ENCODE results near the gene KIAA1549. TPM values are rescaled to one million over a fixed set of nuclear protein-coding genes. Genes with fewer than 3 reads are reported as not detected.

Gene KIAA1549
- total and polyA plus RNA-seq, 2 of the 4 experiments (the other 2 are of a cell fraction) = 1.3 to 3.3 TPM

GRCh38 chr7:138866353-138866752 lies 114.8 kb downstream of the KIAA1549 start:
- Histone ChIP-seq H3K27me3 (ENCODE audit: control insufficient read depth, insufficient read depth, low read length) (no peaks in the 10 kb centered on the region), H3K23ac (ENCODE audit: low read depth, low read length) (no peak overlapping the region), H2BK20ac (ENCODE audit: low read depth, low read length) (no peak overlapping the region), H3K9ac (ENCODE audit: low read depth, low read length) (no peak overlapping the region), H4K20me1 (ENCODE audit: insufficient read depth, low read length) (no peaks in the 10 kb centered on the region), H3K9me3 (ENCODE audit: control insufficient read depth, insufficient read depth, low read length) (no peaks in the 10 kb centered on the region), H2AFZ (replicated peaks; ENCODE audit: low read length, poor library complexity) (no peak overlapping the region), H3K56ac (ENCODE audit: extremely low read depth, insufficient read depth, low read length) (no peak overlapping the region), H3K4ac (ENCODE audit: low read depth, low read length) (no peak overlapping the region), H2BK15ac (ENCODE audit: low read depth, low read length) (no peak overlapping the region), H2BK120ac (ENCODE audit: low read depth, low read length) (no peak overlapping the region), H3K9me1 (ENCODE audit: insufficient read depth, low read length) (no peaks in the 10 kb centered on the region), H4K91ac (ENCODE audit: insufficient read depth, low read depth, low read length) (no peak overlapping the region), H2AK5ac (ENCODE audit: low read depth, low read length) (no peak overlapping the region), H4K8ac (ENCODE audit: low read depth in 2 of 2, low read length in 2 of 2) (no peak overlapping the region), H3K14ac (replicated peaks; ENCODE audit: low read depth, low read length) (no peak overlapping the region), H2BK5ac (ENCODE audit: low read depth, low read length, poor library complexity, severe bottlenecking) (no peak overlapping the region), H3K4me1 (ENCODE audit: control insufficient read depth, insufficient read depth, low read length) (no peaks in the 10 kb centered on the region), H3K79me1 (ENCODE audit: low read depth in 1 of 2, low read length in 2 of 2) (no peaks in the 10 kb centered on the region), H2AK9ac (replicated peaks; ENCODE audit: low read depth, low read length, poor library complexity) (no peak overlapping the region), H3K18ac (ENCODE audit: low read depth, low read length) (no peak overlapping the region), H3K4me2 (ENCODE audit: low read depth, low read length) (no peak overlapping the region), H3K4me3 (ENCODE audit: insufficient read depth, low read depth, low read length) (no peak overlapping the region), H4K5ac (ENCODE audit: low read depth, low read length) (no peak overlapping the region), H3K36me3 (ENCODE audit: control insufficient read depth, insufficient read depth, low read length) (peaks cover 15% of the 10 kb centered on the region), H3K27ac (ENCODE audit: insufficient read depth, low read length) (no peak overlapping the region)
- POLR2A ChIA-PET (ENCODE audit: unreplicated experiment) = no interaction called here
- intact Hi-C loops (cut with micrococcal nuclease) = no loop called here
- ATAC-seq (ENCODE audit: low read depth) (no peak), DNase-seq (no peak)
- BruUV-seq (replicated peaks) = no TSS peak
- CTCF ChIA-PET = no interaction called here
- 100% methylated on average over 3 of the region's 9 CpGs; no CpG with 5 or more reads in 1 of the 2 experiments for WGBS, 2 experiments (ENCODE audit: extremely low coverage in 2 of 2, insufficient read length in 1 of 2)
- in situ Hi-C loops (cut with MboI; ENCODE audit: low sequenced_read_pairs) = no loop called here
- dilution Hi-C loops (cut with HindIII; ENCODE audit: low sequenced_read_pairs, unreplicated experiment) = no loop called here
- TF ChIP-seq RCOR1 (IDR thresholded peaks at IDR 0.05; ENCODE audit: insufficient replicate concordance, low read length) = no peak
- no peak for TF ChIP-seq CHD1 (IDR thresholded peaks at IDR 0.05; ENCODE audit: low read depth, low read length)
- TF ChIP-seq MAZ (IDR thresholded peaks at IDR 0.05; ENCODE audit: borderline replicate concordance, low read depth, low read length) = no peak
- TF ChIP-seq, protein P1, sequence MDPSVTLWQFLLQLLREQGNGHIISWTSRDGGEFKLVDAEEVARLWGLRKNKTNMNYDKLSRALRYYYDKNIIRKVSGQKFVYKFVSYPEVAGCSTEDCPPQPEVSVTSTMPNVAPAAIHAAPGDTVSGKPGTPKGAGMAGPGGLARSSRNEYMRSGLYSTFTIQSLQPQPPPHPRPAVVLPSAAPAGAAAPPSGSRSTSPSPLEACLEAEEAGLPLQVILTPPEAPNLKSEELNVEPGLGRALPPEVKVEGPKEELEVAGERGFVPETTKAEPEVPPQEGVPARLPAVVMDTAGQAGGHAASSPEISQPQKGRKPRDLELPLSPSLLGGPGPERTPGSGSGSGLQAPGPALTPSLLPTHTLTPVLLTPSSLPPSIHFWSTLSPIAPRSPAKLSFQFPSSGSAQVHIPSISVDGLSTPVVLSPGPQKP (IDR thresholded peaks at IDR 0.05; ENCODE audit: borderline replicate concordance, low read depth, low read length) = no peak
- no peak for TF ChIP-seq MXI1 (IDR thresholded peaks at IDR 0.05; ENCODE audit: borderline replicate concordance, low read depth, low read length)
- TF ChIP-seq FOS (IDR thresholded peaks at IDR 0.05; ENCODE audit: low read depth, low read length) = no peak
- TF ChIP-seq POLR2A (IDR thresholded peaks at IDR 0.05; ENCODE audit: low read depth, low read length) = no peak
- TF ChIP-seq MAFK (IDR thresholded peaks at IDR 0.05; ENCODE audit: low read depth, low read length) = no peak
- TF ChIP-seq NFE2L2 (IDR thresholded peaks at IDR 0.05; ENCODE audit: low read depth, low read length) = no peak
